DMS 273 treated with DMSO at 0.1 percent for 48 hours (cell line): ENCODE results near the gene TSPEAR.

Experiments used
- DNase-seq: peaks from one replicate; lab custom pipeline; 2025; lab: John Stamatoyannopoulos, UW

Gene TSPEAR

DNA sequence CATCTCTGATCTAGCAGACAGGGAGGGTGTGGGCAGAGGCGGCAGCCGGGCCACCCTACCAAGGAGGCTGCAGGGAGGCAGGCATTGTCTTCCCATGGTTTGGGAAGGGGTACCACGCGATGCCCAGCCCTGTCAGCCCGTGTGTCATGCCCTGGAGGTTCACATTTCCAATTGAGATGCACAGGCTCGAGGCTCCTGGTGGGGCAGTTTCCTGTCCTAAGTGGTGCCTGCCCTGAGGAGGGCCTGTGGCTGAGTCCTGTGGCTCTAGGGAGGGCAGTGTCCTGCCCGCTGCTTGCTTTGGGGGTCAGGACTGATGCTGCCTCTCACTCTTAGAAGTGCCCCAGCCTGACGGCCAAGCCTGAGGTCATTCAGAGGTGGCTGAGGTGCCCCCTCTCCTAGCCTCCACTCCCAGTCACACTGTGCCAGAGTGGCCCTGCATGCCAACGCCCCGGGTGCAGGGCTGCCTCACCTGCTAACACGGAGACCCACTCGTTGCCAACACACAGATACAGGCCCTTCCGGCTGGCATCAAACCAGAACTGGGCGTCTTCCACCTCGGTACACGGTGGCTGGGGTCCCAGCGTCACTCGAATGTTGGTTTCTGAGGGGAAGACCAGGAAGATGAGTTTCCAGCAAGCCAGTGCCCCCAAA lies 183.3 kb downstream of the TSPEAR start:
- DNase-seq, result no peak

DNA sequence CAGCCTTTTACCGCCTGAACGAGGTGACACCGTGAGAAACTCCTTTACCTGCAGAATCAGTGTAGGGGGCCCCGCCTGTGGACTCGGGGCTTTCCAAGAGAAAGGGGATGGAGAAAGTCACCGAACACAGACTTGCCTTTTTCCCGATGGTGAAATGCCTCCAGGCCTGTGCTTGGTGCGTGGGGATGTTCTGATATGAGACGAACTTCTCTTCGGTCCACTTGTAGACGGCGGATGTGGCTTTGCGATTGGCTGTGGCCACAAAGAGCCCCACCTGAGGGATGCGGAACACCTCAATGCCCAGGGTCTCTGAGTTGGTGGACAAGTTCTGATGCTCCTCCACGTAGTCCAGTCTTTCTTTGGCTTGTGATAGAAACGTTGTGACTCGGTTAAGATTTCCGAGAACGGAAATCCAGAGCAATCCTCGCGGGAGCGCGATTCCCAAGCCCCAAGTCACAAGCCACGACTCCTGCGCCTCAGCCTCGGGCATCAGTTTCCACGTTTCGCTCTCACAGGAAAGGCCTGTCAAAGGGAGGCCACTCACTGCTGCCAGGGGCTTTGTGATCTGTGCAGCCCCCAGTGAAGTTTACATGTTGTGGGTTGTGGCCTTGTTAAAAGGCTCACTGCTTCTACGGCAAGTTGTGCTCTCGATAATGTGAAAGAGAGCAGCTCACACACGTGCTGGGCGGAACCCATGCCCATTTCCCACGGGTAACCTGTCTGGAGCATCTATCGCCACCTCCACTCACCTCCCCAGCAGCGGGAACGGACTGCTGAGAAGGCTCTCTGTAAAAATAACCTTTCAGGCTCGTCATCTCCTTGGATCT lies 184.0 kb downstream of the TSPEAR start:
- DNase-seq, result no peak

- no peak for DNase-seq
Measured at GRCh38 chr21:44526096-44526997, 185.0 kb downstream of the TSPEAR start.

DNA sequence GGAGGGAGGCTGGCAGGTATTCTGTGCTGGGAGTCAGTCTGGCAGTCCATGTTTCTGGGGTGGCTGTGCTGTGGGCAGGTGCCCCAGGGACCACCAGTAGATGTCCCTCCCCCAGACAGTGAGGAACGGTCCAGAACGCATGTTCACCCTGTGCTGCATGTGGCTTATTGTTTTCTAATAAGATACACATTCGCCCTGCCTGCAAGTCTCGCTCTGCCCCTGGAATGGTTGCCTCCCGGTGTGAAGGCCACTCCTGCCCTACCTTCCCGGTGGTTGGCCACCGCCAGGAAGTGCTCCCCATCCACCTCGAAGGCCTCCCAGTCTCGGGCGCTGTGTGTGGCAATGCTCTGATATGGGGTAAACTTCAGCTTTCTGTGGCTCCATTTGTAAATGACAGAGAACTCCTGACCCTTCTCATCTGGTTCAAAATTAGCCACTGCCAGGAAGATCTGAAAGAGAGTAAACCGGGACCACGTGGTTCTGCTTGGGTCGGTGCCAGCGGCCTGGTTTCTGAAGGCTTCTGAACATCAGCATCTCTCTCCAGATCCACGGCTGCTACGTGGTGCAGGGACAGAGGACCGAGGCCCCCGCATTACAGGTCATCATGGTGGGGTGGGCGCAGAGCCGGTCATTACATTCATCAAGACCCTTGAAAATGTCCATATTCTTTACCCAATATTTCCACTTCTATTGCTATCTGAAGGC lies 185.8 kb downstream of the TSPEAR start:
- DNase-seq, result no peak

- DNase-seq, result no peak
Measured at GRCh38 chr21:44524414-44525371, 186.7 kb downstream of the TSPEAR start.

DNA sequence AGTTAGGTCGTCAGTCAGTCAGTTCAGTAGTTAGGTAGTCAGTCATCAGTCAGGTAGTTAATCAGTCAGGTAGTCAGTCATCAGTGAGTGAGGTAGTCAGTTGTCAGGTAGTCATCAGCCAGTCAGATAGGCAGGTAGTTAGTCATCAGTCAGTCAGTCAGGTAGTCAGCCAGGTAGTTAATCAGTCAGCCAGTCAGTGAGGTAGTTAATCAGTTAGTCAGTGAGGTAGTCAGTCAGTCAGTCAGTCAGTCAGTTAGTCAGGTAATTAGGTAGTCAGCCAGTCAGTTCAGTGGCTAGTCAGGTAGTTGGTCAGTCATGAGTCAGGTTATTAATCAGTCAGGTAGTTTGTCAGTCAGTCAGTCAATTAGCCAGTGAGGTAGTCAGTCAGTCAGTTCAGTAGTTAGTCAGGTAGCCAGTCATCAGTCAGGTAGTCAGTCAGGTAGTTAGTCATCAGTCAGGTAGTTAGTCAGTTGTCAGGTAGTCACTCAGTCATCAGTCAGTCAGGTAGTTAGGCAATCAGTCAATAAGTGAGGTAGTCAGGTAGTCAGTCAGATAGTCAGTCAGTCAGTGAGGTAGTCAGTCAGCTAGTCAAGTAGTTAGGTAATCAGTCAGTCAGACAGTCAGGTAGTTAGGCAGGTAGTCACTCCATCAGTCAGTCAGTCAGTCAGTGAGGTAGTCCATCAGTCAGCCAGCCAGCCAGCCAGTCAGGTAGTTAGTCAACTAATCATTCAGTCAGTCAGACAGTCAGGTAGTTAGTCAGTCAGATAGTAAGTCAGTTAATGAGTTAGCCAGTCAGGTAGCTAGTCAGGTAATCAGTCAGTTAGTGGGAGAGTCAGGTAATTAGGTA lies 187.6 kb downstream of the TSPEAR start:
- no peak for DNase-seq

DNA sequence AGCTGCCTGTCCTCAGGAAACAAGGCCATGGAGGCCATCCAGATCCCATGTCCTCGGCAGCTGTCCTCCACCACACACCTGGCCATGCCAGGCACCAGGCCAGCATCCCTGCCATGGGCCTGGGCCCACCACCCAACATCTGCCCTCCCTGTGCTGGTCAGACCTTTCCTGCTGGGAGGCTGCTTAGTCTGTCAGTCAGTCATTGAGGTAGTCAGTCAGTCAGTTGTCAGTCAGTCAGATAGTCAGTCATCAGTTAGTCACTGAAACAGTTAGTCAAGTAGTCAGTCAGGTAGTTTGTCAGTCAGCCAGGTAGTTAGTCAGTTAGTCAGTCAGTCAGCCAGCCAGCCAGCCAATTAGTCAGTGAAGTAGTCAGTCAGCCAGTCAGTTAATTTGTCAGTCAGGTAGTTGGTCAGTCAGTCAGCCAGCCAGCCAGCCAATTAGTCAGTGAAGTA lies 188.6 kb downstream of the TSPEAR start:
- DNase-seq, result no peak

DNA sequence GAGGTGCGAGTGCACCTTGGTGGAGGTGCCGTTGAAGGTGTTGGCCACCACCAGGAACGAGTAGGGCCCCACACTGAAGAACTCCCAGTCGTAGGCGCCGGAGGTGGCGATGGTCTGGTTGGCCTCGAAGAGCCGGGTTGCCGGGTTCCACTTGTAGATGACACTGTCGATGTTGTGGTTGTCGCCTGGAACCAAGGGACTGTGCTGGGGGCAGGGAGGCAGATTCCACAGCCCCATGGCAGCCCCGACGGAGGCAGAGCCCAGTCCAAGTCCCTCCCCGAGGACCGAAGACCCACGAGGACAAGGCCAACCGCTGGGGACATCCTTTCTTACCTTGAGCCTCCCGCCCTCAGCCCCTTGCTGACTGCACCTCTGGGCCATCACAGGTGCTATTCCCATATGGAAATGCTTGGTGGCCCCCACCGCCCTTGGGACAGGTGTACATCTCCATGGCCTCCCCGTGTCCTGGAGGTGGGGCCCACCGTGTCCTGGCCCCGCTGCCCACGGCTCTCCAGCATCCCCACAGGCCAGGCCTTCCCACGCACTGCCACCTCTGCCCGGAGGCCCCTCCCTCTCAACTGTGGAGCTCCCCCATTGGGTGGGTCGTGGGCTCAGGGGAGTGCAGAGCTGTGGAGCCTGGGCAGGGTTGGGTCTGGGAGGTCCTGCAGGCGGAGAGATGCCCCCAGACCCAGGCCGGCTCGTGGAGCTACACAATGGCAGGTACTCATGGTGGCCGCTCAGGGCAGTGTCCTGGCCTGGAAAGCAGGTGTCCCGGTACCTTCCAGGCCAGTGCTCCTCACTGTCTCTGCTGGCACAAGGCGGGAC lies 189.2 kb downstream of the TSPEAR start:
- no peak for DNase-seq

DNA sequence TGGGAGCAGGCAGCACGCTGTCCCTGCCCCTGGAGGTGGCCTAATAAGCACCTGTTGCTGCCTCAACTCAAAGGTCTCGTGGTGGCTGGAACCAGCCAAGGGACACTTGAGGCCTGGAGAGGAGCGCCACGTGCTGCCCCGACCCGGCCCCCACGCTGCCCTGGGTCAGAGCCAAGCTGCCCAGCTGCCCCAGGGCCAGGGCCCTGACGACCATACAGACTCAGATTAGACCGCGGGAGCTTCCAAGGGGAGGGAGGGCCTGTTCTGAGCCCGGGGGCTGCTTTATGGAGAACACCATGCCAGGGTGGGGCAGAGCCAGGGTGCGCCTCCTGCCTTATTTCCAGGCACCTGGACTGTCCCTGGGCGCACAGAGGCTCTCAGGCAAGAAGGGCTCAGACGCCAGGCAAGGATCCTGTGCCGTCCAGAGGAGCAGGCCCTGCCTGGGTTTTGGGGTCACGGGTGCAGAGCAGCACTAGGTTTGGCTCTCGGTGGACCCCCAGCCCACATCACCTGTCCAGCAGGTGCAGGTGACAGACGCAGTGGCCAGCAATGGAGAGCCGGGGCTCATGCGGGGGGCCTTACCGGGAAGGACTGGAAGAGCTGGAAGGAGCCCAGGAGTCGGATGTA lies 190.0 kb downstream of the TSPEAR start:
- no peak for DNase-seq

DNA sequence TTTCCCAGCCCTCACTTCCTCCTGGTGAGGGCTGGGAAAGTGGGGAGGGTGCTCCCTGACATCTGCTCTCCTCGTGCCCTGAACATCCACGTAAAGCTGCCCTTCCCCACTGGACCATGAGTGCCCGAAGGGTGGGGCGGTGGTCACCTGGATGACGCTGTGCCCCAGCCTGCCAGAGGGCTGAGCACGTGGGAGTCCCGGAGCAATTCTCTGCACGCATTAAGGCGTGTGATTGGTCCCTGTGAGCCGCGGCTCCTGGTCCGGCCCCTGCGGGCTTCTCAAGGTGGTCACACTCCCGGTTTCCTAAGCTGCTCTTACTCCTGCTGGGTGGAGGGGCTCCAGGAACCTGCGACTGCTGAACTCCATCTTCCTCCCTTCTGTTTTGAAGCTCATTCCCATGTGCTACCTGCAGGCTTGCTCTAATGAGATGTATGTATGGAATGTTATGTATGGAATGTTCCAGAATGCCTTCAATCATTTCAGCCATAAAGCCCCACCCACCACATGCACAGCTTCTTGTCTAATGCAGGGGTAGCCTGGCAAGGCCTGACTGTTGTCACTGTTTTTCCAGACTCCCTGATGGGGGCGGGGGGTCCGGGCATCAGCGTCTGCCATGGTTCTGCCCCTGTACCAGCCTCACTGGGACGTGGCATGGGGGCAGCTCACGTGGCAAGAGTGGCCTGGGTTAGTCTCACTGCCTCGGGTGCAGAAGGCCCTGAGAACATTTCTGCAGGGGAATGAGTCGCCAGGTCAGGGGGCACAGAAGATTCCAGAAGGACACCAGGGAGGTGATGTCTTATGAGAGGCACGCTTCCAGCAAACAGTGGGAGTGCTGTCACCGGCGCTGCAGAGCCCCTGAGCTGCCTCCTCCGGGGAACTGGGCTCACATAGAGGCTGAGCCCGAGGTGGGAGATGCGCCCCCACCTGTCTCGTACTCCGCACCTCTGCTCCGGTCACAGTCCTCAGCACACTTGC lies 190.8 kb downstream of the TSPEAR start:
- DNase-seq, result no peak

DNA sequence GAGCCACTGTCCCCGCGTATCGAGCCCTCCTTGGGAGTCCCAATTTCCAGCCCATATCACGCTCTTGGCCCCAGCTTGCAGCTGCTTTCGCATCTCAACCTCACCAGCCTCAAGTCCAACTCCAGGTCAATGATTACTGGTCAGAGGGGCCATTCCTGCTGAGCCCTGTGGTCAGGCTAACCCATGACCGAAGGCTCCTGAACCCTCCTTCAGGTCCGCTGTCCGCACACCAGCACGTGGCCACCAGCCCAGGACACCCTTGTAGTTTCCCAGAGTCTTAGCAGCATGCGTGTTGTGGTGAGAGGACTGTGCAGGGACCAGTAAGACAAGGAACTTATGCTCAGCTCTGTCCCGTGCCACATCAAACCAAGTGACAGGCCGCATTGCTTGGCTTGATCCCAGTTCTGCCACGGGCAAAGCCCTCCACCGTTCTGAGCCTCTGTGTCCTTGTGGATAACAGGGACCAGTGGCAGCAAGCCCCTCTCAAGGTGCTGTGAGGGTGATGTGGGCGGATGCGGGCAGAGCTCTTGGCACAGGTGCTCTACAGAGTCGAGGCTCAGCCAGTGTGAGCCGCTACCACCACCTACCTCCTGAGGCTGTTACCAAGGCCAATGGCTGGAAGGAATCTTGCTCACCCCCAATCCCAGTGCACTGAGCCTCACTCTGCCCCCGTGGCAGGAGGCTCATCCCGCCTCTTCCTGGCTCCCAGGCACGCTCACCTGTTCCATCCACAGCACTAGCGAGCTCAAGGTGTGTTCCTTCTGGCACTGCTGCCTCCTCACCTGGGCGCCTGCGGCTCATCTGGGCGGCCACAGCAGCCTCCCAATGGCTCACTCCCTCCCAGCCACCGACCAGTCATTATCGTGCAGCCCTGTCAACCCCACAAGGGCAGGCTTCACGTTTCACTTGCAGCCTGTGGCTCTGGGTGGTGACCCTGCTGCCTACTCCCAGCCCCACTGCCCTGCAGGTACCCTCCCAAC lies 191.7 kb downstream of the TSPEAR start:
- DNase-seq, result no peak

GRCh38 chr21:44518686-44519085 lies 192.7 kb downstream of the TSPEAR start:
- DNase-seq, result no peak

DNA sequence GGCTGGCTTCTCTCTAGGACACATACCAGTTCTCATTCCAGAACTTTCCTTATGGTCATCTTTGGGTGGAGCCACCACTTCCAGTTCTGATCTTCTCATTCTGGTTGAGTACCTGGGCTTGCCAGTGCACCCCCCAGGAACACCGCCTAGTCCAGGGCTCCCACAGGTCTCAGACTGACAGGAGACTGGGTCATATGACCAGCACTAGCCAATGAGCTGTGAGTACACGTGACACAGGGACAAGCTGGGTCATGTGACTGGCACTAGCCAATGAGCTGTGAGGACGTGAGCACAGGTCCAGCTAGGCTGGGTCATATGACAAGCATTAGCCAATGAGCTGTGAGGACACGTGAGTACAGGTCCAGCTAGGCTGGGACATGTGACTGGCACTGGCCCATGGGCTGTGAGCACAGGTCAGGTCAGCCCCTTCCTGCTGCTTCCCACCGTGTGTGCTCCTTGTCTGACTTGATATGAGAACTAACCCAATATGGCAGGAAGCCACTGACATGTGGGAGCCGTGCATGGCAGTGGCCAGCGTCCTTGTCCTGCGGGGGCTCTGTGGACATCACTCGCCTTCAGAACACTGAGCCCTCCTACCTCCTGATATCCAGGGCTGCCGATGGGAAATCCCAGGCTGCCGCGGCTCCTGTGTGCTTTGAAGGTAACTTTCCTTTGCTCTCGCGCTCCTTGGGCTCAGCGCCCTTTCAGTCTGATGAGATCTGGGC lies 194.0 kb downstream of the TSPEAR start:
- no peak for DNase-seq

DNA sequence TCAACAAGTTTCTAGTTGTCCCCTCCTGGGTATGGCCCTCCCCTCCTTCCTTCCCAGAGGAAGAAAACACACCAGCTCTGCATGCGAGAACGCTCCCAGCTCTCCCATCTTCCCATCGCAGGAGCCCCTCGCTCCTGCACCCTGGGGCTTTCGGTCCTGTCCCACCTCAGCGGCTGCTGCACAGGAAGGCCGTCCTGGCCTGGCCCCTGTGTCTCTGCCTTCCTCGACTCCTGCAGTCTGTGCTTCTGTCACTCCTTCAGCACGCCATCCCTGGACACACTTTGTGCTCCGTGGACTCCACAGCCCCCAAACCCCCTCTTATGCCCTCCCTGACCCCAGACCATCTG lies 194.6 kb downstream of the TSPEAR start:
- no peak for DNase-seq

- no peak for DNase-seq
Measured at GRCh38 chr21:44516342-44516741, 195.0 kb downstream of the TSPEAR start.
